NCI-H2081 treated with DMSO at 0.1 percent for 48 hours (cell line): ENCODE data around the gene PTPRE.

ENCODE experiments used
- DNase-seq: peaks from one replicate; lab custom pipeline; 2025; lab: John Stamatoyannopoulos, UW

The PTPRE gene

DNA sequence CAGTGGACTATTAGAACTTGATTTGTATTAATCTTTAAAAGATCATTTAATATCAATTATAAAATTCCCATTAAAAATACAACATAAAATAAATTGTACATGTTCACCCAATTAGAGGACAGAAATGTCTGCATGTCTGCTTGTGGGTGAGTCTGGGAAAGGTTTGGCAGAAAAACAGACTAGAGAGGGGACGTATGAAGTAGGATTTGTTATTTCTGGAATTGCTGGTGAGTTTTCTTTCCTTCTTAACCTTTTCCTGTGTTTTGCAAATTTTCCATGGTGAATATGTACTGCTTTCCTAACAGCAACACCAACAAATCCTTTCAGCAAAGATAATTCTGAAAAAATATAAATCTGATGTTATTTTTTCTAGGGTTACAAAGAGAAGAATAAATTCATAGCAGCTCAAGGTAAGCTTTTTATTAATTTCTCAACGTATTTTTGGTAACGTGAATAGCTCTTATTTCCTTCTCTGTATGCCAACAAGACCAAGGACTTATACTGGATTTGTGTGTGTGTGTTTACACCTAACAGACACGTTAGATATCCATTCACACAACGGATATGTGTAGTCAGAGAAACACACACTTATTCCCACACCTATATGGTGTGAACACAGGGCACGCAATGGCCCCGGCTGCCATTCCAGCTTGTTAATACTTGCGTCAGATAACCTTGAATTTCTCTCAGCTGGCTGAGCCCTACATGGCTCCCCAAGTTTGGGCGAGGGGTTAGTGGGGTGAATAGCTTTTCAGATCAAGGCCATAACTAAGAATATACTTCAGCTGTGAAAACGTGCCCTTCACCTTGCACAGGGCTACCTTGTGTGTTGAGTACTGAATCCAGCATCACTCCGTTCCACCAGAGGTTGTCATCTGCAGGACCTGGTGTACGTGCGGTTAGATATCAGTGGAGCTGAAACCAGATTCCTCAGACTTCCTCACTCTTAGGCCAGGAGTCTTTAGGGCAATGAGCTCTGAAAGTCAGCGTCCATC lies 154.7 kb downstream of the PTPRE start:
- DNase-seq: no peak

DNA sequence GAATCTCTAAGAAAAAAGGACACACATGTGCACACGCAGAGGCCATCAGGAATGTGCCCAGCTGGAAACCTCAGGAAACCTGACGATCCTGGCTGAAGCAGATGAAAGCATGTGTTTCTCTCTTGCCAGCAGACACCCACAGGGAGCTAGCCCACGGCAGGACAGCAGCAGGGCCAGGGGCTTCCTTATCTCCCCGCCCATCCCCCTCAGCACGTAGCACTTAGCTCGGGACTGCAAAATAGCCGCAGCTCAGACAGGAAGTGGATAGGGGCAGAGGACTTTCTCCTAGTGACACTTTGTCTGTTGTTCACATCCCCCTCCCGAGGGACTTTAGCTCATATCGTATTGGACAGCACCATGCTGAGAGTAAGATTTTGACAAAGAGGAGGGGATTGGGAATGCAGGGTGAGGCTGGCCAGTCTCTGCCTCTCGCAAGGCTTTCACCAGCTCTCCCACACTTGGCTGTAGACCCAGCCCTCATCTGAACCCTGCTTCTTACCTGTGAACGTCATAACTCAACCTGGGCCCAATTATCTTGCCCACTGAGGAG lies 155.5 kb downstream of the PTPRE start:
- DNase-seq: no peak

DNA sequence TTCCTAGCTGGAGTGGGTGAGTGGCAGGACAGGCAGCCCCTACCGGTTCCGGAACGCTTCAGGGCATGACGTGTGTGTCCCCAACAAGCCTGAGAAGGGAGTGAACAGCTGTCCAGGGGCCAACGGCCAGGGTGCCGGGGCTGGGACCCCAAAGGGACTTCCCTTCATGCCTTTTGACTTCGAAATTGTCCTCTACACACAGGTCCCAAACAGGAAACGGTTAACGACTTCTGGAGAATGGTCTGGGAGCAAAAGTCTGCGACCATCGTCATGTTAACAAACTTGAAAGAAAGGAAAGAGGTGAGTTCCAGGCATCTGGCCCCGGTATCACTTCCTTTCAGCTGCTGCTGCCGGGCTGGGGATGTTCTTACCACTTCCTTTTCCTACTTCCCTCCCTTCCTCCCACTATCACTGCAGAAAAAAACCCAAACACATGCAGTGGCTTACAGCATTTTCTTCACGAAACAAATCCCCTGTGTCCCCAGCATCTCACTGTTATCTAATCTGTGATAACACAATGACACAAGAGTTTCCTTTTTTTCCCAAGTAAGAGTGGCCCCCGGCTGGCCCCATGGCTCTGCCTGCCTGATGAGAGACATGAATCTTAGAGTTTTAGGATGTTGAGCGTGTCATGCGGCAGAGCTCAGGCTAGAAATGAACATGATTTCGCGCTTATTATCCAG lies 156.1 kb downstream of the PTPRE start:
- DNase-seq: no peak

DNA sequence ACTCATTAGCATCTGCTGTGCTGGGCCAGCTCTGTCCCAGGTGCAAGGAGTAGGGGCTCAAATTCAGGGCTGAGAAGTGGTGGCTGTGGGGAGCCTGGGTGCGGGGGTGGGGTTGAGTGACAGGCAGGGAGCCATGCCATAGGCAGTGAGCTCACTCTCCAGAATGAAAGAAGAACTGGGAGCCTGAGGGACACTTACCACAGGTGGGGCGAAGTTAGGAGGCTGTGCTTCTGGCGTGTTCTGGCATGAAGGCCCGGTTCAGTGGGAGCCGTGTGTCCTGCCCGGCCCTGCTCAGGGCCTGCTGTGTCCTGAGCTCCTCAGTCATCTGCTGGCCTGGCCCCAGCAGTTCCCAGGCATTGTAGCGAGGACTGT lies 156.8 kb downstream of the PTPRE start:
- DNase-seq: no peak

DNA sequence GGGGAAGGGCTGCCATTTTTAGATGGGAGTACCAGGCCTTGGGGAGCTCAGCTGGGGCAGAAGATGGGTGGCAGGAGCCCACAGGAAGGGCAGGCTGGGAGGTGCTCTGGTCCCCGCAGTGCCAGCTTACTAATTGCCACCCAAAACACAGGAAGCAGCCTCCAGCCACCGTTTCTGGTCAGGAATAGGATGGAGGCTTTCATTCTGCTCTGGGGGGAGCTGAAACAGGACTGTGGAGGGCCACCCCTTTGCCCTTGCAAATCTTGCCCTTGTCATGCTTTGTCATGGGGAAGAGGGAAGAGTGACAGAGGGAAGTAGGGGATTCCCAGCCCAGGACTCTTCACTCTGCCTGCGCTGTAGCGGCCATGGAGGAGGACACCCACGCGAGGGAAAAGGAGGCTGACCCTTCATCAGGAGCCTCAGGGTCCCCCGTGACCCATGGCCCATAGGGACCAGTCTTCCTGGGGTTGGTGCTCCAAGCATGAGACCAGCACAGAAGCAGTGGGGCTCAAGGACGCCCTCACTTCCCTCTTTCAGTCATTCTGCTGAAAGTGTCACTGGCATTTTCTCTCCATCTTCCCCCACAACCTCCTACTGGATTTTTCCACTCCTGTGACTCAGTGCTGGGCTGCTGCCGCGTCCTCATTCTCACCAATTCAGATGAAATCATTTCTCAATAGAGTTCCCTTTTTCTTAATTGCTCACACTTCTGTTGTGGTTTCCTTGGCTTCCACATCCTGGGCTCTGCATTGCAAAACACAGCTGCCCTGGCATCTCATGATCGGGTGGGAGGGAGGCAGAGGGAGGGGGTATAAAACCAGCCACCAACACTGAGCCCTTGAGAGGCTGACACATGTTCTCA lies 157.4 kb downstream of the PTPRE start:
- no peak for DNase-seq

DNA sequence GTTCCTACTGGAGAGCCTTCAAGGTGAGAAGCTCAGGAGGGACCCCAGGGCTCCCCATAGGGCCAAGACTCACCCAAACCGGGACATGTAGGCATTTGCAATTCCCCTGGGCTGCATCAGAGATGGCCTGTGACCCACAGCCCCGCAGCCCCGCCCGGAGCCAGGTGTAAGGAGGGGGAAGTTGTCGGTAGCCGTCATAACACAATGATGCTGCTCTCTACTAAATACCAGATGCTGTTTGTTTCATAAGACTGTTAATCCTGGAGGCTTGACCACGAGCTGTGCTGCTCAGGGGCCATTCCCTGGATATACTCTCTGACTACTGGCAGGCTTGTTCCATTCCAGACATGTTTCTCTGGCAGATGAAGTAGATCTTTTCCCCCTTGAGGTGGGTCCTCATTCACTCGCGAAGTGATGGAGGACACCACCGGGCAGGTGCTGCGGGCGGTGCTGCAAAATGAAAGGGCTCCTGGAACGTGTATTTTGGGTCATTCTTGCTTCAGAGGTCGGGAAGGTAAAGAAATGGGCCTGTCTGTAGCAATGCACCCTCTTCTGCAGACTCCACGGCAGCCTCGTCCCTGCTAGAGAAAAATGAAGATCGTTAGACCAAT lies 158.2 kb downstream of the PTPRE start:
- DNase-seq: no peak

DNA sequence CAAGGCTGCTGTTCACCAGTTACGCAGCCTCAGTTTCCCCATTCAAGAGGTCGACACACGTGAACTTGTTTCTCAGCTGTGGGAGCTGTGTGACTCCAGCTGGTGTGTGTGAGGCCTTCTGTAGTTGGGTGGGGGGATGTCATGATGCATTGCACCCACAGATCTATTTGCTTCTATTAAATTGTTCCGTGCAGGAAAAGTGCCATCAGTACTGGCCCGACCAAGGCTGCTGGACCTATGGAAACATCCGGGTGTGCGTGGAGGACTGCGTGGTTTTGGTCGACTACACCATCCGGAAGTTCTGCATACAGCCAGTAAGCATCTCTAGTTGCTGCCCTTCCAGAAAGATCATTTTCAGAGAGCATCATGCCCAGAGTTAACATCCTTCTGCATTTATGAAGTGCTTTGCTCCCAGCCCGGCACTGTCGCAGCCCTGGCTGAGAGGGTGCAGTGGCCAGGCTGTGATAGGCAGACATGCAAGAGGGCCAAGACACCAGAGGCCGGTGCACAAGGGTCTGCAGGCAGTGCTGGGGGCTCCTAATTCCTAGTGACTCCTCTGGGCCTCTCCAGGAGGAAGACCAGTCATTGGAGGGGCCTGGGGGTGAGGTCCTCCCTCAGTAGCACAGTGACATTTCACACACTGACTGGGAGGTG lies 159.1 kb downstream of the PTPRE start:
- no peak for DNase-seq

DNA sequence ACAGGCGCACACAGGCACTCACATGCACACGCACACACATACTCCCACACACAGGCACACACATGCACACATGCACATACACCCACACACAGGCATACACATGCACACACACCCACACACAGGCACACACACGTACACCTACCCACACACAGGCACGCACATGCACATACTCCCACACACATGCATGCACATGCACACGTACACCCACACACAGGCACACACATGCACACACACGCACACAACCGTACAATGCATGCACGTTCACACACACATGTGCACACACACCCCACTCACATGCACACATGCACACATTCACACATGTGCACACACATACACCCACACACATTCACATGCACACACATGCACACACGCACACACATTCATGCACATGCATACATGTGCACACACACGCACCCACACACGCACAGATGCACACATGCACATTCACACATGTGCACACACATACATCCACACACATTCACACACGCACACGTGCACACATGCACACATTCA lies 160.0 kb downstream of the PTPRE start:
- DNase-seq: no peak

DNA sequence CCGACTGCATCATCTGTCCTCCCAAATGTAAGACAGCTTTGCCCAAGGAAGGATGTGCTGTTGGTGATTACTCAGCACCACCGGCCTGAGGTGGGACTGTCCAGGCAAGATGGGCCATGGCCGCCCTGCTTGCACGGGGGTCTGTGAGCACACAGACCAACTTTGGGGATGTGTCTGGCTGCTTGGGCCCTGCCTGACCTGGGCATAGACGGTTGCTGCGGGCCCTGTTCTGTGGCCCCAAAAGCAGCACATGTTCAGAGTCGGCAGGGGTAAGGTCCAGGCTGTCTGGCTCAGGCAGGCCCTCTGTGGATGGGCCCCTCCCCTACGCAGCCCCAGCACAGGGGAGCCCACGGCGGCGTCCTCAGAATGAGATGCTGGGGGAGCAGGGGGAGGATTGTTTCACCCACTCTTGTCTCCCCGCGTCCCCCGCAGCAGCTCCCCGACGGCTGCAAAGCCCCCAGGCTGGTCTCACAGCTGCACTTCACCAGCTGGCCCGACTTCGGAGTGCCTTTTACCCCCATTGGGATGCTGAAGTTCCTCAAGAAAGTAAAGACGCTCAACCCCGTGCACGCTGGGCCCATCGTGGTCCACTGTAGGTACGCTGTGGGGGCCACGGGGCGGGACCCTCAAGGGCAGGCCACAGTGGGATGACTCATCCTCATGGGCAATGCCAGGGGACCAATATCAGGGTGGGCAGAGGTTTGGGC lies 160.9 kb downstream of the PTPRE start:
- DNase-seq: no peak

DNA sequence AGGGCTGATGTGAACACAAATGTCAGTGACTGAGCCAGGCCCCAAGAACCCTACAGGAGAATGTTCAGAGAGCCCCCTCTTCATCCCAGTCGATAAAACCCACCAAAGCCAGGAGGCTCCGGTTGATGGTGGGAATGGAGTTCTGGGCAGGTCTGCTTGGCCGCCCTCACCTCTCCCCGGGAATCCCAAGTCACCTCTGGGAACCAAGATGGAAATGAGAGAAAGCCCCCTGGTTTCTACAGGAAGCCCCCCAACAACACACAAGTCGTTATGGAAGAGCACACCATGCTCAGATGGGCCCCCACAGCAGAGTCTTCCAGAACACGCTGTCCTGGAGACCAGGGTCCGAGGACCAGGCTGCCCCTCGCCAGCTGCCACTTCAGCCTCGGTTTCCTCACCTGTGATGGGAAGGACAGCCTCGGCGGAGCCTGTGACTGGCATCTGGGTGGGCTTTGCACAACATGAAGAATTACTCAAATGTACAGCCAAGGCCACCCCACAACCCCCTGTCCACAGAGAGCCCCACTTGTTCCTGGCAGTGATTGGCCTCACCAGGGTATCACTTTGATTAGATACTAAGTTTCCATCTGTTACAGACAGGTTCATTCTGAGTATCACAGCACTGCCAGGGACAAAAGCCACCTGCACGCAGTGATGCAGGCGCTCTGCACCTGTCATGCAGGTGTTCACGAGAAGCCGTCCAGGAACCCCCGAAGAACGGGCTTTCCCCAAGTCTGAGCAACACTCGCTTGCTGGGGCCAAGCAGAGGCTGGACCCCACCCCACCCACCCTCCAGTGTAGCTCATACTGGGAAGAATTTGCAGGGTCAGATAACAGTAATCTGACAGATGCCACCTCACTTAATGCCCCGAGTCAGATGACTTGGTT lies 161.7 kb downstream of the PTPRE start:
- no peak for DNase-seq

DNA sequence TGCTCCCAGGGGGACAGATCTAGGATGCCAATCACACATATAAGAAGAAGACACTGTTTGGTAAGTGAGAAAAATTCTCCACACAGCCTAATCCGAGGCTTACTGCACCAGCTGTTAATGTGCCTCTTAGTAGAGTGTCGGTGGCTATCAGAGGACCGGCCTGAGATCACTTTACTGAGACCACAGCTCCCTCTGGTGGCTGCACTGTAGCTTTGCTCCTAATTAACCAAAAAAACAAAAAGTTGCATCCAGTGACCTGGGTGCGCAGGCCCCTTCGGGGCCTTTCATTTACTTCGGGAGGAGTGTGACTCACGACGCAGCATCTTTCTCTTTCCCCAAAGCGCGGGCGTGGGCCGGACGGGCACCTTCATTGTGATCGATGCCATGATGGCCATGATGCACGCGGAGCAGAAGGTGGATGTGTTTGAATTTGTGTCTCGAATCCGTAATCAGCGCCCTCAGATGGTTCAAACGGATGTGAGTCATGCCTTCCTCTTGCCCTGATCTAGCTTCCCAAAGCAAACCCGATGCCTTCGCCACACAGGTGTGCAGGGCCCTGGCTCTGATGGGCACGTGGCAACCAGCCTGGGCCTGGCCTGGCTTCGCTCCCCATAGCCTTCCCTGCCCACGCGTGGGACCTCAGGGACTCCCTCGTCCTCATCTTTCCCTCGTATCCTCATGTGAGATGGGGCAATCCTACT lies 162.6 kb downstream of the PTPRE start:
- no peak for DNase-seq

DNA sequence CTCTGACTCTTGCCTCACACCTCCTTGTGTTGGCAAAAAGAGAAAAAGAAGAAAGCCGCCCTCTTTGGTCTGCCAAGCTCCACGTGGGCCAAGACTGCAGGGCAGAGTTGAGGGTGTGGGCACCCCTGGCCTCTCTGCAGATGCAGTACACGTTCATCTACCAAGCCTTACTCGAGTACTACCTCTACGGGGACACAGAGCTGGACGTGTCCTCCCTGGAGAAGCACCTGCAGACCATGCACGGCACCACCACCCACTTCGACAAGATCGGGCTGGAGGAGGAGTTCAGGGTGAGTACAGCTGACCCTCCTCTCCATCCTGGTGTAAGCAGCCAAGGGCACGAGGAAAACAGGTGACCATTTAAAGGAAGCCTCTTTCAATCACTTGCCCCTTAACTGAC lies 163.3 kb downstream of the PTPRE start:
- no peak for DNase-seq

DNA sequence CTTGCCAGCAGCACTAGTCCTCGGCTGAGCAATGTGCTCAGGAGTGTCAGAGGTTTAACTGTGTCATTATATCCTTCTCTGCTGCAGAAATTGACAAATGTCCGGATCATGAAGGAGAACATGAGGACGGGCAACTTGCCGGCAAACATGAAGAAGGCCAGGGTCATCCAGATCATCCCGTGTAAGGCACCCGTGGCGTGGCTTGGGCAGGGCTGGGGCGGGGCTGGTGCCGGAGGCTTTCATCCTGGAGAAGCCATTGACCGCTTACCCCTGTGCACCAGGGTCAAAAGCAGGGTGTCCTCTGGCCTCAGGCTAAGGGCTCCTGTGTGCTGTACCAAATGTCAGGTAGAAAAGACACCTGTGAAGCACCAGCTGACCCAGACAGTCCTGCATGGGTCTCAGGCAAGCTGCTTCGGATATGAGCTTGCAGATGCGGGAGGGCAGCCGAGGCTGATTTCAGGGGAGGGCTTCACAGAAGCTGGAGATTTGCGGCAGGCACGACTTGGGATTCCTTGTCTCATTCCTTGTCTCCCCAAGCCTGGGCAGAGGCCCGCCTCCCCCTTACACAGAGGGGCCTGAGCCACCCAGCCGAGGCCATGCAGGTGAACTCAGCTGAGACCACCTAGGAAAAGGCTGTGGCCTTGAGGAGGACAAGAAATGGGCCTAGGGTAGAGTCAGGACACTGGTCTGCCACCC lies 164.0 kb downstream of the PTPRE start:
- no peak for DNase-seq

DNA sequence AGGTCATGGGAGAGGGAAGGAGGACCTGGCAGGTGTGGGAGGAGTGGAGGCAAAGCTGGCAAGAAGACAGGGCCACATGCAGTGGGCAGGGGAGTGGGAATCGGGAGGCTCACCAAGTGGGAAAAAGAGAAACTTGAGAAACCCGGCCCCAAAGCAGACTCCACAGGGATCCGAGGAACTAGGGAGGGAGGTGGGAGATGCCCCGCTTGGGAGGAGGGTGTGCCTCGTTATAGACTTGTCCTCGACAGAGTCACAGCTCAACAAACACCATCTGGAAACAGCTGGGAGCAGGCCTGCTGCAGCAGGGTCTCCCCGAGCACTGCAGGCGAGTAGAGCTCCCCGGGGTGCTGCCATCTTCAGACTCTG lies 164.5 kb downstream of the PTPRE start:
- no peak for DNase-seq

DNA sequence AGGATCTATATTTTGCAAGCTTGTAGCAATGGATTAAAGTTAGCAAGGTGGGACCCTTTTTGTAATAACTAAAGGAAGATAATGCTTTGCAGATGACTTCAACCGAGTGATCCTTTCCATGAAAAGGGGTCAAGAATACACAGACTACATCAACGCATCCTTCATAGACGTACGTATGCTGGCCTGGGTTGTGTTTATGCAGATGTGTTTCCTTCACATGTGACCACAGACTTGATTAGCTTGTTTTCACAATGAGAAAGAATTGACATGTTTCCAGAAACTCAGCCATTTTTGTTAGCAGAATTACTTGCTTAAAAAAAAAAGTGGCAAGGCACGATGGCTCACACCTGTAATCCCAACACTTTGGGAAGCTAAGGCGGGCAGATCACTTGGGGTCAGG lies 165.1 kb downstream of the PTPRE start:
- no peak for DNase-seq

DNA sequence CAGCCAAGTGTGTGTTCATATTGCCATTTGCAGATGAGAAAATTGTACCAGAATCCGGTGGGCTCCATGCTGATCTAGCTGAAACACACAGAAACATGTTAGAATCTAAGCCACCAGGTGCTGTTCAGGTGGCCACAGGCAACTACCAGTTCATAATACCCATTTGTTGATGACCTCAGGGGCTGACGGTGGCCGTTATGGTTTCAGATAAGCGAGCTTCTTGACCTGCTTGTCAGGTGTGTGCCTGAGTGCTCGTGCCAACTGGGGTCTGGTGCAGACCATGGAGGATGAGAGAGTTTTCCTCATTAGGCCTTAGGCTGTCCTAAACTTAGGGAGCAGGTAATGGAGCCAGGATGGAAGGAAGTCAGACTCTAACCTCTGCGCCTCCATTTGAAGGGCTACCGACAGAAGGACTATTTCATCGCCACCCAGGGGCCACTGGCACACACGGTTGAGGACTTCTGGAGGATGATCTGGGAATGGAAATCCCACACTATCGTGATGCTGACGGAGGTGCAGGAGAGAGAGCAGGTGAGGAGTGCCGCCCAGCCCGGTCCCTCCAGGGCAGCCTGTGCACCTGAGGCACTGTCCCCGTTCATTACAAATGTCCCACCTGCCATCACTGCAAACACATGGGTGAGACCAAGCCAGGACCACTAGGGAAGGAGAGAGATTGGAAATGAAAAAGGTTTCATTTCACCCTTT lies 166.2 kb downstream of the PTPRE start:
- DNase-seq: no peak

DNA sequence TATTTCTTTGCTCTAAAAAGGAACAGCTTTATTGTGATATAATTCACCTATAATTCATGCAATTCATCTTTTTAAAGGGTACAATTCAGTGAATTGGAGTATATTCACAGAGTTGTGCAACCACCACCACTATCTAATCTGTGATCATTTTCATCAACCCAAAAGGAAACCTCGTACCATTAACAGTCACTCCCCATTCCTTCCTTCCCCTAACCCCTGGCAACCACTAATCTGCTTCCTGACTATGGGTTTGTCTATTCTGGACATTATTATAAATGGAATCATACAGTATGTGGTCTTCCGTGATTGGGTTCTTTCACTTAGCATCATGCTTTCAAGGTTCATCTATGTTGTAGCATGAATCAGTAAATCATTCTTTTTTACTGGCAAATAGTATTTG lies 167.0 kb downstream of the PTPRE start:
- DNase-seq: no peak
